ENCODE measurements around the gene DNAJC12.

GRCh38 chr10:67764012-67764822 is 73.8 kb downstream of the DNAJC12 start:
- no peak for TF ChIP-seq FOXS1 (CRISPR knock-in tag; IDR thresholded peaks at IDR 0.05)
- TF ChIP-seq NPAS2 (CRISPR knock-in tag; IDR thresholded peaks at IDR 0.05; ENCODE audit: borderline replicate concordance) = no peak
- peak in 1 of 2 experiments; percentile 54; a peak in 1 of 4 replicates for TF ChIP-seq CEBPB (IDR thresholded peaks at IDR 0.05)
- TF ChIP-seq, protein P1, sequence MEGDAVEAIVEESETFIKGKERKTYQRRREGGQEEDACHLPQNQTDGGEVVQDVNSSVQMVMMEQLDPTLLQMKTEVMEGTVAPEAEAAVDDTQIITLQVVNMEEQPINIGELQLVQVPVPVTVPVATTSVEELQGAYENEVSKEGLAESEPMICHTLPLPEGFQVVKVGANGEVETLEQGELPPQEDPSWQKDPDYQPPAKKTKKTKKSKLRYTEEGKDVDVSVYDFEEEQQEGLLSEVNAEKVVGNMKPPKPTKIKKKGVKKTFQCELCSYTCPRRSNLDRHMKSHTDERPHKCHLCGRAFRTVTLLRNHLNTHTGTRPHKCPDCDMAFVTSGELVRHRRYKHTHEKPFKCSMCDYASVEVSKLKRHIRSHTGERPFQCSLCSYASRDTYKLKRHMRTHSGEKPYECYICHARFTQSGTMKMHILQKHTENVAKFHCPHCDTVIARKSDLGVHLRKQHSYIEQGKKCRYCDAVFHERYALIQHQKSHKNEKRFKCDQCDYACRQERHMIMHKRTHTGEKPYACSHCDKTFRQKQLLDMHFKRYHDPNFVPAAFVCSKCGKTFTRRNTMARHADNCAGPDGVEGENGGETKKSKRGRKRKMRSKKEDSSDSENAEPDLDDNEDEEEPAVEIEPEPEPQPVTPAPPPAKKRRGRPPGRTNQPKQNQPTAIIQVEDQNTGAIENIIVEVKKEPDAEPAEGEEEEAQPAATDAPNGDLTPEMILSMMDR (IDR thresholded peaks at IDR 0.05) = no peak
- no peak for TF ChIP-seq POLR2A (IDR thresholded peaks at IDR 0.05; ENCODE audit: low read length)
- no peak for TF ChIP-seq HDAC2 (IDR thresholded peaks at IDR 0.05)
- TF ChIP-seq POLR2AphosphoS2 (conservative IDR thresholded peaks at IDR 0.05; ENCODE audit: low read length) = no peak
- no peak for TF ChIP-seq RAD21 (conservative IDR thresholded peaks at IDR 0.05 in 1 of 2, IDR thresholded peaks at IDR 0.05 in 1 of 2)
- TF ChIP-seq EP300 (IDR thresholded peaks at IDR 0.05) = no peak
- 0 out of 2 replicates have a peak, but pooled peaks have one; percentile 54 for TF ChIP-seq PBX3 (IDR thresholded peaks at IDR 0.05)
- TF ChIP-seq RCOR1 (IDR thresholded peaks at IDR 0.05; ENCODE audit: low read depth, low read length) = no peak
- TF ChIP-seq JUNB (IDR thresholded peaks at IDR 0.05) = no peak
- no peak for TF ChIP-seq ESRRA (IDR thresholded peaks at IDR 0.05; ENCODE audit: borderline replicate concordance, low read length)
- TF ChIP-seq KDM1A (IDR thresholded peaks at IDR 0.05; ENCODE audit: low read depth) = no peak

Measured in A549 (cell line).